GM10266 (cell line): ENCODE results near the gene DPYSL3.

ENCODE experiments used
- DNase-seq: peaks from one replicate; pipeline ENCODE4 v3.0.0; 2012; ENCODE audit errors: extremely low spot score
- TF ChIP-seq, protein P1 (sequence below): IDR thresholded peaks from 2 replicates; pipeline ENCODE4 v1.5.1; 2012; ENCODE audit warnings: mild to moderate bottlenecking, low read depth; ENCODE audit not compliant: control insufficient read depth, insufficient read depth; ENCODE audit errors: missing control alignments

Gene DPYSL3

DNA sequence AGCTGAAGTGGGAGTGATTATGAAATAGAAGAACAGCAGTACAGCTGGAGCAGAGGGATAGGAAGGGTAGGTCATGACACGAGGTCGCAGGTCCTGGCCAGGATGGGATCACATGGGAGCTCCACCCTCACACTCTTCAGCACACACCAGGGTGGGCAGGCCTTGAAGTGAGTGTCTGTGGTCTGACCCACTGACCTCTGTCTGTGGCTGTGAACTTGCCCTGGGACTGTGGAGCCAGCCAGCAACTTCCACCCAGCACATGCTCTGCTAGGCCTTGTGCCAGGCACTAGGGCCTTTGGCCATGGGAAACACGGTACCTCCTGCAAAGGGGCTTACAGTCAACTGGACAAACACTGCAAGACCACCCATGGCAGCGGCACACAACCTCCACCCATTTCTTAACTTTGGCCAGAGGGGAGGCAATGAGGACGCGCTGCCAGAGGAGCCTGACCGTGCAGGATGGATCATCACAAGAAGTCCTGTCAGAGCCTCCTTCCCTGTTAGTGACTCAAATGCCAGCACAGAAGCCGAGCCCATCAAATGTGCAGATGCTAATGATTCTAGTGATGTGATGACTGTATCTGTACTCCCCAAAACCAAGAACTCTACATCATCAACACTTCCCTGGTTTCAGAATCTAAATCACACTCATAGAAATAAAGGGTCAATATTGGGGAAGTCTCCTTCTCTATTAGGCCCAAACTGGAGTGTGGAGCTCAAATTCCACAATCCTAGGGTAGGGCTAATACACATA is 113.6 kb downstream of the DPYSL3 start:
- TF ChIP-seq, protein P1, sequence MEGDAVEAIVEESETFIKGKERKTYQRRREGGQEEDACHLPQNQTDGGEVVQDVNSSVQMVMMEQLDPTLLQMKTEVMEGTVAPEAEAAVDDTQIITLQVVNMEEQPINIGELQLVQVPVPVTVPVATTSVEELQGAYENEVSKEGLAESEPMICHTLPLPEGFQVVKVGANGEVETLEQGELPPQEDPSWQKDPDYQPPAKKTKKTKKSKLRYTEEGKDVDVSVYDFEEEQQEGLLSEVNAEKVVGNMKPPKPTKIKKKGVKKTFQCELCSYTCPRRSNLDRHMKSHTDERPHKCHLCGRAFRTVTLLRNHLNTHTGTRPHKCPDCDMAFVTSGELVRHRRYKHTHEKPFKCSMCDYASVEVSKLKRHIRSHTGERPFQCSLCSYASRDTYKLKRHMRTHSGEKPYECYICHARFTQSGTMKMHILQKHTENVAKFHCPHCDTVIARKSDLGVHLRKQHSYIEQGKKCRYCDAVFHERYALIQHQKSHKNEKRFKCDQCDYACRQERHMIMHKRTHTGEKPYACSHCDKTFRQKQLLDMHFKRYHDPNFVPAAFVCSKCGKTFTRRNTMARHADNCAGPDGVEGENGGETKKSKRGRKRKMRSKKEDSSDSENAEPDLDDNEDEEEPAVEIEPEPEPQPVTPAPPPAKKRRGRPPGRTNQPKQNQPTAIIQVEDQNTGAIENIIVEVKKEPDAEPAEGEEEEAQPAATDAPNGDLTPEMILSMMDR = no peak
- DNase-seq = no peak

DNA sequence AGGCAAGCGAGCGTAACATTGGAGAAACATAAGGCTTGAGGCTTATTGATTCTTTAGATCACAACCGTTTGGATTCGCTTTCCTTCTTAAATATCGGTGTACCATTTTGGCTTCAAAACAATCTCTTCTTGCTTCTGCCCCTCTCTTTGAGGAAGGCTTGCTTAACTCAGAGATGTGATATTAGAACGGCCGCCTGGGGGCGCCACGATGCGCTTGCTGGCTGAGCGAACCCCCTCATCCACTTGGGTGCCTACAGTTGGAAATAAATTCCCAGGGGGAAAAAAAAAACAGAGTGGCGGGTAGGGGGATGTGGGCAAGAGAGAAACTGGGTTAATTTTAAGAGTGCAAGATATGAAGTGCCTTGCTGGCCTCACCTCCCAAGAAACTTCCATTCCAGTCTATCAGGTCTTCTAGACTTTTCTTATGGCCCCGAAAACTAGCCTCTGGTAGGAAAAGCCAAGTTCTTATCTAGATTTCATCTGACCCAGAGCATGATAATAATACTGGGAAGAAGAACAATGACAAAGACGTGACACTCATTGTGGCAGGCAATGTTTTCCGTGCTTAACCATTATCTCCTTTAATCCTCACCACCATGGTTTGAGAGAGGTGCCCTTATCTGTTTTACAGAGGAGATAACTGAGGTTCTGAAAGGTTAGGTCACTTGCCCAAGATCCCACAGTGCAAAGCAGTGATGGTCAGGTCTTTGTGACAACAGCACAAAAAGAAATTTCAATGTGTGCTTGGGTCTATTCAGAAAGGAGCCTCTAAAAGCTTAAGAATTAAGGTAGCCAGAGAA is 115.8 kb downstream of the DPYSL3 start:
- TF ChIP-seq, protein P1 = peak; percentile 16
- DNase-seq = no peak

GRCh38 chr5:147391781-147392180 is 118.1 kb downstream of the DPYSL3 start:
- DNase-seq = peak; percentile 24
- TF ChIP-seq, protein P1 = no peak

GRCh38 chr5:147390654-147391225 is 119.1 kb downstream of the DPYSL3 start:
- DNase-seq = no peak
- TF ChIP-seq, protein P1 = no peak

DNA sequence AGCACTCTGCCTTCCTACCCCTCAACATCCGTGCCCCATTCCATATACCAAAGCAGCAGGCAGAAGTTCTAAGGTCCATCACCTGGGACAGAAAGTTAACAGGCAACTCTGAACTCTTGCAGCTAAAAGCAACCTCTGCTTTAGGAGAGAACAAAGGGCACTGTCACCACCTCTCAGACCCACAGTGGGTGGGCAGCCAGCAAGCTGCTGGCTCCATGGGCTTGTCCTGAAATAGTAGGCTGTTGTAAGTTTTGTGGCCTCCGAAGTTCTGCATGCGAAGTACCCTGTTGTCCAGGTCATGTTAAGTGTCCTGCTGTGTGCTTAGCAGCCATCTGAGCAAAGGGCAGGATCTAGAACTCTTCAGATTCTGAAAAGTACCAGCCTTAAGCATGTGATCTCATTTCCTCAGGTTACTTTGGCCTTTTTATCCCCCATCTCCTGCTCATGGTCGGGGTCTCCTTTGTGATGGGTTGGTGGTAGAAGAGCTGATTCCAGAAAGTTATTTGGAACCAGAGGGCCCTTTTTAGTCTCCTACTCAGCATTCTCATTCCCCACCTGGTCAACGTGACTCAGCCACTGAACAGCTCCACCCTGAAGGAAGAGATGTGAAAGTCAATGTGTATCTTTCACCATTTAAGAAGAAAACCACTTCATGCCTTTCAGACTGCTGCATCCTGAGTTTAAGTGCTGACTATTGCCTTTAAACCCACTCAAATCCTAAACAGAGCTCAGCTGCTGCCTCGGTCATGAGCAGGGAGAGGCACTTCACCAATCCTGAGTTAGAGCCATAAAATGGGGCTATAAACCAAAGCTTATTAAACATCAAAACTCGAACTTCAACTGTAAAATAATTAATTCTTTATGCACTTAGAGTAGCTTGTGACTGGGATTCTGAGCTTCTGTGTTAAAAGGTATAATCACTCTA is 121.4 kb downstream of the DPYSL3 start:
- TF ChIP-seq, protein P1 = no peak
- no peak for DNase-seq

- DNase-seq = no peak
- TF ChIP-seq, protein P1 = no peak
Measured at GRCh38 chr5:147387109-147387508, 122.8 kb downstream of the DPYSL3 start.
